Daoy (cell line): ENCODE measurements around the gene SNAPC3. TPM values are rescaled to one million over a fixed set of nuclear protein-coding genes. Genes with fewer than 3 reads are reported as not detected.
"Not testable (repeated sequence)": the region's sequence is repeated elsewhere in the genome, so short reads cannot be mapped to it uniquely, and the experiment has no call there.

Source experiments
- DNase-seq: peaks from one replicate; pipeline ENCODE4 v3.0.0-alpha.2; 2015; ENCODE audit warnings: low read depth
- total RNA-seq: library from RNA; depleted of rRNA; stranded (reverse); fragments of >200 nt; shearing (Covaris generic); gene quantifications from 2 replicates; pipeline ENCODE4 v1.2.3, GENCODE V29; 2014; rRNA removed

SNAPC3 gene
- 12.9 and 30.5 TPM in 2 replicates for total RNA-seq

GRCh38 chr9:15422372-15423230 lies at the start of gene SNAPC3:
Gene SNAPC3, plus strand, starts transcription at chr9:15422876. Its CDS starts 4 bp downstream, at chr9:15422880.
- DNase-seq, result peak; percentile 89

GRCh38 chr9:15373881-15374280 lies 48.8 kb upstream of the SNAPC3 start:
- no peak for DNase-seq

GRCh38 chr9:15374310-15374709 lies 48.4 kb upstream of the SNAPC3 start:
- no peak for DNase-seq

- no peak for DNase-seq
Observed at GRCh38 chr9:15374825-15375224, 47.9 kb upstream of the SNAPC3 start.

- DNase-seq, result no peak
Observed at GRCh38 chr9:15377625-15378540, 44.8 kb upstream of the SNAPC3 start.

- not testable (repeated sequence) for DNase-seq
Observed at GRCh38 chr9:15379317-15379716, 43.4 kb upstream of the SNAPC3 start.

- DNase-seq, result not testable (repeated sequence)
Observed at GRCh38 chr9:15379888-15380287, 42.8 kb upstream of the SNAPC3 start.

GRCh38 chr9:15381491-15381890 lies 41.2 kb upstream of the SNAPC3 start:
- DNase-seq, result no peak

GRCh38 chr9:15386465-15386864 lies 36.2 kb upstream of the SNAPC3 start:
- no peak for DNase-seq

GRCh38 chr9:15389173-15389572 lies 33.5 kb upstream of the SNAPC3 start:
- DNase-seq, result no peak

- no peak for DNase-seq
Observed at GRCh38 chr9:15389631-15390030, 33.0 kb upstream of the SNAPC3 start.

GRCh38 chr9:15390201-15390600 lies 32.5 kb upstream of the SNAPC3 start:
- no peak for DNase-seq

GRCh38 chr9:15392363-15392762 lies 30.3 kb upstream of the SNAPC3 start:
- no peak for DNase-seq

GRCh38 chr9:15400281-15400941 lies 22.3 kb upstream of the SNAPC3 start:
- DNase-seq, result no peak

GRCh38 chr9:15401266-15401665 lies 21.4 kb upstream of the SNAPC3 start:
- DNase-seq, result no peak

GRCh38 chr9:15403155-15403554 lies 19.5 kb upstream of the SNAPC3 start:
- no peak for DNase-seq

- DNase-seq, result no peak
Observed at GRCh38 chr9:15404171-15404570, 18.5 kb upstream of the SNAPC3 start.

- DNase-seq, result peak; percentile 15
Observed at GRCh38 chr9:15416880-15417279, 5.8 kb upstream of the SNAPC3 start.

GRCh38 chr9:15417626-15418025 lies 5.0 kb upstream of the SNAPC3 start:
- no peak for DNase-seq

GRCh38 chr9:15420796-15421195 lies 1.9 kb upstream of the SNAPC3 start:
- no peak for DNase-seq

- DNase-seq, result no peak
Observed at GRCh38 chr9:15421532-15421931, 1.1 kb upstream of the SNAPC3 start.

- DNase-seq, result no peak
Observed at GRCh38 chr9:15421990-15422371, 695 bp upstream of the SNAPC3 start.
